ENCODE measurements around the gene OPALIN.

Gene OPALIN

GRCh38 chr10:96401036-96401435 lies 42.2 kb upstream of the OPALIN start:
- Histone ChIP-seq H3K36me3 (ENCODE audit: control insufficient read depth, insufficient read depth, low read length) (no peaks in the 10 kb centered on the region), H3K4me3 (replicated peaks; ENCODE audit: low read depth, low read length) (no peak overlapping the region), H3K27me3 (replicated peaks; ENCODE audit: control insufficient read depth, insufficient read depth, low read length) (no peaks in the 10 kb centered on the region; the same call in none of the 2 replicates)
- no peak for DNase-seq (ENCODE audit: extremely low read depth, insufficient read length)
- TF ChIP-seq CTCF (IDR thresholded peaks at IDR 0.05; ENCODE audit: insufficient read depth, low read length, poor library complexity, severe bottlenecking): no peak

- DNase-seq (ENCODE audit: extremely low read depth, insufficient read length): no peak
- no peaks in the 10 kb centered on the region; the same call in none of the 2 replicates for H3K27me3 ChIP-seq (replicated peaks; ENCODE audit: control insufficient read depth, insufficient read depth, low read length)
- TF ChIP-seq CTCF (IDR thresholded peaks at IDR 0.05; ENCODE audit: insufficient read depth, low read length, poor library complexity, severe bottlenecking): no peak
These were observed 41.7 kb upstream of the OPALIN start for GRCh38 chr10:96400465-96400864.

GRCh38 chr10:96397902-96398301 lies 39.1 kb upstream of the OPALIN start:
- H3K36me3 ChIP-seq (ENCODE audit: control insufficient read depth, insufficient read depth, low read length): no peaks in the 10 kb centered on the region
- TF ChIP-seq CTCF (IDR thresholded peaks at IDR 0.05; ENCODE audit: insufficient read depth, low read length, poor library complexity, severe bottlenecking): no peak
- no peaks in the 10 kb centered on the region; the same call in none of the 2 replicates for H3K27me3 ChIP-seq (replicated peaks; ENCODE audit: control insufficient read depth, insufficient read depth, low read length)
- no peak overlapping the region for H3K4me3 ChIP-seq (replicated peaks; ENCODE audit: low read depth, low read length)
- no peak for DNase-seq (ENCODE audit: extremely low read depth, insufficient read length)

More at GRCh38 chr10:96400465-96400864, 41.7 kb upstream of the OPALIN start:
- H3K4me3 ChIP-seq (replicated peaks; ENCODE audit: low read depth, low read length): no peak overlapping the region
- H3K36me3 ChIP-seq (ENCODE audit: control insufficient read depth, insufficient read depth, low read length): no peaks in the 10 kb centered on the region

GRCh38 chr10:96395931-96396877 lies 37.4 kb upstream of the OPALIN start:
- no peaks in the 10 kb centered on the region for H3K36me3 ChIP-seq (ENCODE audit: control insufficient read depth, insufficient read depth, low read length)
- peak; percentile 90 for TF ChIP-seq CTCF (IDR thresholded peaks at IDR 0.05; ENCODE audit: insufficient read depth, low read length, poor library complexity, severe bottlenecking)
- no peaks in the 10 kb centered on the region; the same call in none of the 2 replicates for H3K27me3 ChIP-seq (replicated peaks; ENCODE audit: control insufficient read depth, insufficient read depth, low read length)
- DNase-seq (ENCODE audit: extremely low read depth, insufficient read length): peak; percentile 34
- no peak overlapping the region for H3K4me3 ChIP-seq (replicated peaks; ENCODE audit: low read depth, low read length)

- H3K36me3 ChIP-seq (ENCODE audit: control insufficient read depth, insufficient read depth, low read length): no peaks in the 10 kb centered on the region
- H3K27me3 ChIP-seq (replicated peaks; ENCODE audit: control insufficient read depth, insufficient read depth, low read length): peaks cover 2% of the 10 kb centered on the region
- H3K4me3 ChIP-seq (replicated peaks; ENCODE audit: low read depth, low read length): no peak overlapping the region
- no peak for TF ChIP-seq CTCF (IDR thresholded peaks at IDR 0.05; ENCODE audit: insufficient read depth, low read length, poor library complexity, severe bottlenecking)
- no peak for DNase-seq (ENCODE audit: extremely low read depth, insufficient read length)
These were observed 31.7 kb upstream of the OPALIN start for GRCh38 chr10:96390460-96390864.

All from GM06990 (cell line).